D341Med (cell line): Measurements from ENCODE around the gene TBX2.

ENCODE experiments used
- DNase-seq: peaks from one replicate; pipeline ENCODE4 v3.0.0; 2012; ENCODE audit warnings: low spot score

TBX2 gene

DNA sequence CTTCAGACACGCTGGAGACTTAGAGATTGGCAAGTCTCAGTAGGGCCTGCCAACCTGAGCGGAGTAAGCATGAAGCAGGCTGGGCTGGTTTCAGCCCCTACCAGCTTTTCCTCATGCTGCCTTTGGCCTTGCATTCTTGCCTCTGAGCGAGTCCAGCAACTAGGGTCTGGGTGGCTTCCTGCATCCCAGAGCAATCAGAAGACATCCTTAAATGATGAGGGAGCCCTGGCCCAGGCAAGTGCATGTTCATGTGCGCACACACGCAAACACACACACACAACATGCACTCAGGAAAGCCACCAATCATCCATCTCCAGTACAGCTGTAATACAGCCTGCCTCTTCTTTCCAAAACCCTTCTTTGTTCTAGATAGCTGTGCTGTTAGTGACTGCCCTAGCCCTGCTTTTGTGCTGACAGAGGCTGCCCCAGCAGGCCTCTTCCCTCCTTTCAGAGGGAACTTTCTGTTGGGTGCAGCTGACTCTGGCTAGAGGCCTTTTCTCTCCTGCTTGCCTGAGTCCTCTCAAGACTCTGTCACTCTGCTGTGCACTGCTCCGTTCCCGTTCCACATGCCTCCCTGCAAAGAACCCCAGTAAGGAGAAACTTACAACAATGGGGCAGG lies 30.7 kb upstream of the TBX2 start:
- DNase-seq: no peak

DNA sequence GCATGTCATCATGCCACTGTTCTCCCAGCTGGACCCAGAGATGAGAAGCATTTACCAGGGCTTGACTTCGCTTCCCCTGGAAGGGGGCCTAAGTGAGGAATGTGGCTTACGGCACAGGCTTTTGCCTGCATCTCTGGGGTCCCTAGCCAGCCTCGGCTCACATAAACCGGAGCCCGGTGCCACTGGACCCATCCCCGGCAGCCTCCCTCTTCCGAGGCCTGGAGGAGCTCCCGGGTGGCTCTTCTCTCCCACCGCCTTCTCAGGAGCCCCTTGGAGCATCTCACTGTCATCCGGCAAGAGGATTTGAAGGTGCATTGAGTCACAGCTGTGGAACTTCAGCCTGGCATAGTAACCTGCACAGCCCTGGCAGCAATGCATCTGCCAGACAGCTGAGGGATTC lies 29.9 kb upstream of the TBX2 start:
- no peak for DNase-seq

DNA sequence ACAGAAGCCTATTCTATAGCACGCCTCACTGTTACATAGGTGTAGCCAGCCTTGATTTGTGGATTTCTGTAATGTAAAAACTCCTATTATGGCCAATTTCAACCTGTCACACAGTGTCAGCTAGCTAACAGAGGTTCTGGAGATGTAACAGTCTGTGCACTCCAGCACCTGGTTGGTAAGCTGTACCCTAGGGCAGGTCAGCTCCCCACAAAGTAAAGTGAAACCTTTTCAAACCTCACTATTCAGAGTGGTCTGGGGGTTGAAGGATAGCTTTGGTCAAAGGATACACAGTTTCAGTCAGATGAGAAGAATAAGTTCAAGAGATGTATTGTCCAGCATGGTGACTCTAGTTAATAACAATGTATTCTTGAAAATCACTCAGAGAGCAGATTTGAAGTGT lies 28.5 kb upstream of the TBX2 start:
- DNase-seq: no peak

GRCh38 chr17:61371606-61372005 lies 28.0 kb upstream of the TBX2 start:
- no peak for DNase-seq

DNA sequence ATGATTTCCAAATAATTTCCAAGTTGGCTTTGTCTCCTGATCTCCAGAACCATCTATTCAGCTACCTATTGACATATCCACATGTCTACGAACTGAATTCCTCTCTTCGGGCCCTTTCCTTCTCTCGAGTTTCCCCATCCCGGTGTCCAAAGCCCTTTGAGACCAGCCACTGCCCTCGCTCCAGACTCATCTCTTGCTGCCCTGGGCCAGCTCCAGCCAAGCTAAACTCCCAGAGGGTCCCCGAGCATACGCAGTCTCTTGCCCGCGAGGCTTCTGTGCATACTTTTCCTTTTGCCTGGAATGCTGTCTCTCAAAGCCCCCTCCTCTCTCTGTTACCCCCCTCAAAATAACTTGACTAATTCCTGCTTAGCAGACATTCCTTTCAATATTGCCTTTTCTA lies 27.2 kb upstream of the TBX2 start:
- DNase-seq: no peak

GRCh38 chr17:61376931-61377838 lies 22.5 kb upstream of the TBX2 start:
- no peak for DNase-seq

DNA sequence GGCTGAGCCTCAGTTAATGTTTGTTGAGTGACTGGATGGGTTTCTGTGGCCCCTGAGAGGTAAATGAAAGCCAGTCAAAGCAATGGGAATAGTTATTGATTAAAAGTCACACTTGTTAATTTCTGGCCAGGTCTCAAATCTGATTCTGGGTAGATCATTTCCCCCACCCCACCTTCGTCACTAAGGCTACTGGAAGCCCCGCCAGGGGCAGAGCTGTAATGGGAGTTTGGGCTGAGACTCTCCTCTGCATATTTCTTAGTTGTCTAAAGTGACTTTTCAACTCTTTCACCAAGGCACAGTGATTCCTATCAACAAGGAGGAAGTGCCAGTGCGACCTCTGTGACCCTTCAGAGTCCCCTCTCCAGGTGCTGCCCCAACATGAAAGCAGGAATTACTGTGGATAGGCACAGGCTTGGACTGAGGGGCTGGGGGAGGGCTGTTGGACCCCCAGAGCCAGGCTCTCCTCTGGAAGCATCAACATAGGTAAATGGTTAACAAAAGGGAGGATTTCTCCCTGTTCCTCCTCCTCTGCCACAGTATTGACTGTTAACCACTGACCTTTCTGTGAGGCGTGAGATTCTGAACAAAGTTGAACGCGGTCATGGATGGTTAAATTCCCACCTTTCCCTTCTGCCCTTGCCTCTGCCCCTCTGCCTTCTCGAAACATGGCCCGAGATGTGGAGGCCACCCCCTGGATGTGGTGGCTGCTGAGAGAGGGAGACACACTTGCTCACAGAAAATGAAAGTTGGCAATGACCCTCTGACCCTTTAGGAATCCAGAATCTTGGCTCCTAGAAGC lies 20.8 kb upstream of the TBX2 start:
- DNase-seq: no peak

- DNase-seq: no peak
Measured at GRCh38 chr17:61379457-61380216, 20.0 kb upstream of the TBX2 start.

- no peak for DNase-seq
Measured at GRCh38 chr17:61380217-61380835, 19.3 kb upstream of the TBX2 start.

DNA sequence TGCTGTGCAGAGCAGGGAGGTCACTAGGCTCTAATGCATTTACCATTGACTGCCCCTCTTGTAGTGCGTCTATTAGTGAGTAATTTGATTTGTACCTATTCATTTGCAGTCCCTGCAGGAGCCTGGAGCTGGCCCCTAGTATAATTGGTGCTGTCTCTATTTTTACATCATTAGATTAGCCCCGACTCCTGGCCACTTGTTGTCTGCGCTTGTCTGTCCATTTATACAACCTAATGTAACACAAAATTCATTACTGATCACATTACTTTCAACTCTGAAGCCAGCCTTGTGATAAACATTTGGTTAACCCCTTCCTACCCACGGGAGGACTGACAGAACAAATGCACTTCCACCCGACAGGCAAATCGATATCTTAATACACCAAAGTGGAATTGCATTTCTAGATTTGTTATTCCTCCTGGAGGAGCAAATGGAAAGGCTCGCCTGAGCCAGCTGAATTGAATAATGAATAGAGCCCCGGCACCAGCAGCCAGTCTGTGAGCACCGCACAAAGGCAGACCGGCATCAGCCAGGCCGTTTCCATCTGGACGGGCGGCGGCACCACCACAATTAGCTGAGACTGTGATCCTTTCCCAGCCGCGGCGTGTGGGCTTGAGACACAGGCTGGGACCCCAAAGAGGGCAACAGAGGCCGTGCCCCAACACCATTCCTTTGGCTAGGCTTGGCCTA lies 18.7 kb upstream of the TBX2 start:
- DNase-seq: no peak

DNA sequence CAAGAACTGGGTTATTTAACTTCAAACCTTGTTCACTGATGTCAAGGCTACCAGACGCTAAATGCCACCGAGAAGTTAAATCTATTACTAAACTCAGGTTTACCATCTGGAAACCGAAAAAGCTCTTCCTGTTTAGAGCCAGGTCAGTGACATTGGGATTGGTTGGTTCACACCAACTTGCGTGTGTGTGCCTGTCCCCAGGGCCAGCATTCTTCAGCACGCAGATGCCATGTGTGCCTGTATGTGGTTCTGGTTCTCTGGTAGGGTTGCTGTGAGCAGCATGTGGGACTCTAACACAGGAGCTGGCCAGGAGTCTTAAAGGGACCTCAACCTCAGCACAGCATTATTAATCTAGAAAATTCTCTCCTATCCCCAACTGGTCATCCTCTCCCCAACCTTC lies 18.1 kb upstream of the TBX2 start:
- no peak for DNase-seq

GRCh38 chr17:61382796-61383688 lies 16.6 kb upstream of the TBX2 start:
- no peak for DNase-seq

GRCh38 chr17:61383689-61384201 lies 15.9 kb upstream of the TBX2 start:
- DNase-seq: no peak

GRCh38 chr17:61384354-61384691 lies 15.3 kb upstream of the TBX2 start:
- DNase-seq: no peak

DNA sequence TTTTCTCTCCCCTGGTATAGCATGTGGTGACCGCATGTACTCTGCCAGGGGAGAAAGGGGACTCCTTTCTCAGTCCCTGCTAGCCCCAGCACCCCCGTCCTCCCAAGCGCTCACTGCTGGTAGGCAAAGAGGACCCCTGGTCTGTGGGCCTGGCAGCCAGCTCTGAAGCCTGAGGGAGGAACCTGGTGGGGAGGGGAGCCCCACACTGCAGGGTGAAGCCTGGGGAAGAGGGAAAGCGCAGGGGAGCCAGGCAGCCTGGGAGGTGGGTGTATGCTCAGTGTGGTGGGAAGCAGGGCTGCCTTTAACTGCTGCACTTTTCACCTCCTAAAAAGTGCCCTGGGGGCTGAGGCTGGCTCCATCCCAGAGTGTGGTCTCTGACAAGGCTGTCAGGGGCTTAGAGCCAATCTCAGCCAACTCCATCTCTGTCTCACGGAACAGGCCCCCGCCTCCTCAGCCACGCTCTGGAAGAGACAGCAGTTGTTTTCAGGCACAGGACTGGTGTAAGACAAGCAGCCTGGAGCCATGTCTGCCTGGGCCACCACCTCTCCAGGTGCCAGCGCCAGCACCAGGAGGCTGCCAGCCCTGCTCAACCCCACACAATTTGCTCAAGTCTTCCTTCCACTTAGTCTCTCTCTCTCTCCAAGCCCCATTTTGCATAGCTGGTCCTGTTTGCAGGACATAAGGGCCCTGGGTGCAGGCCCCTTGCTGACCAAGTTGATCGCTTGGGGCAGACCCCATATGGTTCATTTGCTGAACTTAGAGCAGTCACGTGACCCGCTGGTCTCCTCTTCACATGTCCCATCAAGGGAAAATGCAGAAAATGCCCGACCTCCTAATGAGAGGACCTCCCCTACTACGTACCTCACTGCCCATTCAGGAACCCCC lies 14.7 kb upstream of the TBX2 start:
- DNase-seq: no peak

DNA sequence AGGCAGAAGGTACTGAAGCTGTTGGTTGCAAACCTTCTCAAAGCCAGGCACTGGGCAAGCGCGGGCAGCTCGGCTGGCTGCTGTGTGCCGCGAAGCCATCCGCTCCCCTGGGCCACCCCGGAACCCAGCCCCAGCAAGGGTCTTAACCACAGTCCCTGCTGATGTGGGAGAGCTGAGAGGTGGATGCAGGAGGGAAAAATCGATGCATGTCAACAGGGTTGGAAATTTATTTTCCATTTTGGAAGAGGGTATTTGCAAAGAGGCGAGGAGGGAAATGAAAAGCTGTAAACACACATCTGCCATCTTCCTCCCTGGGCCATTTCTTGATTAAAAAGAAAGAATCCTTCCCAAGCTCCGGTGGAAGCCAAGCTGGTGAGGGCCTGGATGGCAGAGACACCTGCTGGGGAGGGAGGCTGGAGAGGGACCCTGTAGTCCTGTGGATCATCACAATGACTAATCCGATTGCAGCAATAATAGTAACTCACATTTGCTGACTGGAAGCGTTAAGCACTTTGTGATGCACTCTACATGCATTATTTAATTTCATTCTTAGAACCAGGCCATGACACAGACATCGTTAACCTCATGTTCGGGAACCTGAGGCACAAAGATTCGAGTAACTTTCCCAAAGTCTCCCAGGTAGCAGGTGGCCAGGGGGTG lies 13.9 kb upstream of the TBX2 start:
- DNase-seq: no peak

- no peak for DNase-seq
Measured at GRCh38 chr17:61386251-61386650, 13.4 kb upstream of the TBX2 start.

- DNase-seq: no peak
Measured at GRCh38 chr17:61387011-61387410, 12.6 kb upstream of the TBX2 start.
